HG03558 (cell line): Measurements from ENCODE around the gene PMPCA.
"Not testable (repeated sequence)": the region's sequence is repeated elsewhere in the genome, so short reads cannot be mapped to it uniquely, and the experiment has no call there.

Source experiments
- ATAC-seq: cut with Tn5 transposase; IDR thresholded peaks from one replicate; pipeline ENCODE4 v1.9.1; 2021; ENCODE audit warnings: moderate number of reproducible peaks; ENCODE audit not compliant: unreplicated experiment; ENCODE audit errors: extremely low read depth

Gene PMPCA

DNA sequence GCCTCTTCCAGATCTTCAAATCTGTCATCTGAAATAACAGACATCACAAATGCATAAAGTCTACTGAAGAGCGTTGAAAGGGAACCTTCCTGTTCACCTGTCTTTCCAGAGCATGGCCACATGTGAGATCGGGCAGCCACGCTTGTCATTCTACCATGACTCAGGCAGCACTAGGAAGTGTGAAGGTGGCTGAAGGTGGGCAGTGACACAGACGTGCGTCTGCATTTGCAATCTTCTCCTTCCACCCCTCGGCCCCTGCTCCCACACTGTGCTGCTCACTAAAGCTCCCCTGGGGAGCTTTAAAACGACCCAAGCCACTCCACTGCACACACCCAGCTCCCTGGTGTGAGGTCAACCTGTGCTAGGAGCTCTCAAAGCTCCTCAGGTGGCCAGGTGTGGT is 2.5 kb upstream of the PMPCA start:
- no peak for ATAC-seq

- ATAC-seq: no peak
Observed at GRCh38 chr9:136409557-136410455, 652 bp upstream of the PMPCA start.

- ATAC-seq: no peak
Observed at GRCh38 chr9:136411378-136411777, 920 bp downstream of the PMPCA start.

- ATAC-seq: no peak
Observed at GRCh38 chr9:136412962-136413361, 2.5 kb downstream of the PMPCA start.

DNA sequence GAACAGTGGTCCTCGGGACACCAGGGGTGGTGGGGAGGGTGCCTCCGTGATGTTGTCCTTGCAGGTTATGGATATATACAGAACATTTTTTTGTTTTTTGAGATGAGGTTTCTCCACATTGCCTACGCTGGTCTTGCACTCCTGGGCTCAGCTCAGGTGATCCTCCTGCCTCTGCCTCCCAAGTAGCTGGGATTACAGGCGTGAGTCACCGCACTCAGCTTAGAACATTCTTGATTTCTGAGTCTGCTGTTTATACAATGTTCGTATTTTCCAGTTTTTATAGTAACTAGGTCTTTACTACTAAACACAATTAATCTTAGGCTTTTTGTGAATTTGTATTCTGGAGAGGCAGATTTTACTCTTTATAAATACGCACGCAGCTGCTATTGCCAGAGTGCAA is 6.0 kb downstream of the PMPCA start:
- ATAC-seq: no peak

DNA sequence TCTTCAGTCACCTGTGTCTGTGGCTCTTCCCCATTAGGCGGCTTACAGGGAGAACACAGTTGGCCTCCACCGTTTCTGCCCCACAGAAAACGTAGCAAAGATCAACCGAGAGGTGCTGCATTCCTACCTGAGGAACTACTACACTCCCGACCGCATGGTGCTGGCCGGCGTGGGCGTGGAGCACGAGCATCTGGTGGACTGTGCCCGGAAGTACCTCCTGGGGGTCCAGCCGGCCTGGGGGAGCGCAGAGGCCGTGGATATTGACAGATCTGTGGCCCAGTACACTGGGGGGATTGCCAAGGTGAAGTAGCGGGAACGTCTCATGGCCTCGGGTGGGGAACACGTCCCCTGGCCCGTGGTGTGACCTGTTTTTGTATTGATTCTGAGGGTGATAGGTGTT is 6.5 kb downstream of the PMPCA start:
- ATAC-seq: no peak

- no peak for ATAC-seq
Observed at GRCh38 chr9:136418182-136419091, 8.0 kb downstream of the PMPCA start.

- ATAC-seq: no peak
Observed at GRCh38 chr9:136419092-136419420, 8.6 kb downstream of the PMPCA start.

DNA sequence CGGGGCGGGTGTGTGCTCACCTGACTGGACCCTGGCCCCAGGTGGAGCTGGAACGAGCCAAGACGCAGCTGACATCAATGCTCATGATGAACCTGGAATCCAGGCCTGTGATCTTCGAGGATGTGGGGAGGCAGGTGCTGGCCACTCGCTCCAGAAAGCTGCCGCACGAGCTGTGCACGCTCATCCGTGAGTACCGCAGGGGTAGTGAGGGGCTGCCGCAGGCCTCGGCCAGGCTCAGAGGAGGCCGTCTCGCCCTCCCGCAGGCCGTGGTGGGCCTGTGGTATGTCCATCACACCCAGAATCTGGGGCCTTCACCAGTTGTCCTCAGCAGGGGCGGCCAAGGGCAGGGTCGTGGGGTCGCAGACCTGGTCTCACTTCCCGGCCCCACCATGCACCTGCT is 11.3 kb downstream of the PMPCA start:
- ATAC-seq: no peak

GRCh38 chr9:136422876-136423275 is 12.4 kb downstream of the PMPCA start:
- ATAC-seq: no peak

GRCh38 chr9:136423432-136424146 is 13.1 kb downstream of the PMPCA start:
- no peak for ATAC-seq

- ATAC-seq: no peak
Observed at GRCh38 chr9:136424750-136425362, 14.4 kb downstream of the PMPCA start.

DNA sequence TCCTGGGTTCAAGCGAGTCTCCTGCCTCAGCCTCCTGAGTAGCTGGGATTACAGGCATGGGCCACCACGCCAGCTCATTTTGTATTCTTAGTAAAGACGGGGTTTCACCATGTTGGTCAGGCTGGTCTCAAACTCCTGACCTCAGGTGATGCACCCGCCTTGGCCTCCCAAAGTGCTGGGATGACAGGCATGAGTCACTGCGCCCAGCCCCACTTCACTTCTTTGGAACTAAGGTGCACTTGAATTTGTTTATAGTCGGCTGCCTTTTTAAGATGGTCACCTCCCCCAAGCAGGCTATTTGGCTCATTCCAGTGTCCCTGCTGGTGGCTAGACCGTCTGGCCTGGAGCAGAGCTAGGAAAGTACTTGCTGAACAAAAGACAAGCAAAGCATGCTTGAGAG is 14.9 kb downstream of the PMPCA start:
- ATAC-seq: not testable (repeated sequence)

DNA sequence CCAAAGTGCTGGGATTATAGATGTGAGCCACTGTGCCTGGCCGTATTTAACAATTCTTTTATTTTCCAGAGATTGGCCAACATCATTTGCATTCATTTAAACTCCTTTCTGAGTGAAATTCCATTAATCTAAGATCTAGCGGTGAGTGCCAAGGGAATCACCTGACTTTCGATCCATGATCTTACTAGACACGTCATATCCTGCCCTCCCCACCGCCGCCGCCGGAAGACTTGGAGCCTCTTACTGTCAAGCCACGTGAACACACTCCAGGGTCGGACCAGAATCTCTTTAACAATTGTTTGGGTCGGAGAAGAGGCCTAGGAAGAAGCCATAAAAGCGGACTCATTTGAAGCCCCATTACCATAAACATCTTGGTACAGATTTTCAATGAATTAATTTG is 16.3 kb downstream of the PMPCA start:
- ATAC-seq: no peak

DNA sequence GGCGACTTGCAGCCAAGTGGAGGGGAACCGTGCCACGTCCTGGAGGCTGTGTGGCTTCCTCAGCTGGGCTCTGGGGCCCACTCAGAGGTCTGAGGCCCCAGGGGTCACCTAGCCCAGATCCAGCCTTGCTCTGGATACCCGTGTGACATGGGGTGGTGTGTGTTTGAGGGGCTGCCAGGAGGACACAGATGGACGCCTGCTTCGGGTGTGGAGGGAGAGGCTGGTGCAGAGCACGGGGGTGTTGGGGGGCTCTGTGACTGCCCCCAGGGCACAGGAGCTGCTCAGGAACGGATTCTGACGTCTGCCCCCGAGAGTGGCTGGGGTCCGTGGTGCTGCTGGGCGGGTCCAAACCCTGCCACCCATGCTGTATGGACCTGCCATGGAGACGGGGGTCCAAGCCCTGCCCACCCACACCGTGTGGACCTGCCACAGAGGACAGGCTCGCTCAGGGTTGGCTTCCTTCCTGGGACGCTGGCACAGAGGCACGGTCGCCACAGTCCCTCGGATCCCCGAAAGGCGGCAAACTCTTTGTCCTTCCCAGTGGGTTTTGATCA is 18.7 kb downstream of the PMPCA start:
- no peak for ATAC-seq

GRCh38 chr9:136429683-136430491 is 19.4 kb downstream of the PMPCA start:
- no peak for ATAC-seq

- no peak for ATAC-seq
Observed at GRCh38 chr9:136430588-136431234, 20.3 kb downstream of the PMPCA start.

- ATAC-seq: no peak
Observed at GRCh38 chr9:136431782-136432350, 21.4 kb downstream of the PMPCA start.
